Raji (cell line): ENCODE measurements around the gene TRABD2A.

Experiments
- POLR2A ChIP-seq: IDR thresholded peaks from 2 replicates; pipeline ENCODE4 v1.6.1; 2011; ENCODE audit warnings: low read depth, low read length, control low read depth; ENCODE audit not compliant: insufficient read depth

The TRABD2A gene

DNA sequence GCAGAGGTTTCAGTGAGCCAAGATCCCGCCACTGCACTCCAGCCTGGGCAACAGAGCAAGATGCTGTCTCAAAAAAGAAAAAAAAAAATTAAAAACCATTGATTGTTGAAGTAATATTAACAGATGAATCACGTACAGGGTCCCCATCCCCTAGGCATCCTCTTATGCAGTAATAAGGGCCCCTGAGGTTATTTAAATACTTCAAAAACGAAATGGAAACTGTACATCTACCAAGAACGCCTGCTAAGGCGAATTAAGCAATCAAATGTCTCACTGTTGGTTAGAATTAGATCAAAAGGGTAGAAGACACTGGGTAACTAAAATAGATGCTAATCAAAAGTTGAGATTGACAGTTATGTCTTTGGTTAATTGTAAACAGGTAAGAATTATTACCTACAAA, 7.5 kb downstream of the TRABD2A start:
- no peak for TF ChIP-seq POLR2A

DNA sequence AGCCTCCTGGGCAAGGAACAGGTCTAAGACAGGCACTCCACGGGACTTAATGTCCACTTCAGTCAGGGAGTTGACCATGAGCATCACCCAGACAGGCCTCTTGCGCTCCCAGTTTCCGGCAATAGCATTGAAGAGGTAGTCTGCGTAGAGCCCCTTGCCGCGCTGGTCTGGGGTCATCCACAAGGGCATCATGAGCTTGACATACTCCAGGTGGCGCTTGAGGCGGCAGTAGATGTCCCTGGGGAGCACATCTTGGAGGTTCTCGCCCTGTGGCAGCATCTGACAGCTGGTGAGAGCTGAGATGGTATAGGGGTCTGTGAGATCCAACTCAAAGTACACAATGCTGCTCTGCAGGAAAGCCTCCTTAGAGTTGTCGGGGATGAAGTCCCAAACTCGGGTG, 10.6 kb downstream of the TRABD2A start:
- TF ChIP-seq POLR2A, result no peak

DNA sequence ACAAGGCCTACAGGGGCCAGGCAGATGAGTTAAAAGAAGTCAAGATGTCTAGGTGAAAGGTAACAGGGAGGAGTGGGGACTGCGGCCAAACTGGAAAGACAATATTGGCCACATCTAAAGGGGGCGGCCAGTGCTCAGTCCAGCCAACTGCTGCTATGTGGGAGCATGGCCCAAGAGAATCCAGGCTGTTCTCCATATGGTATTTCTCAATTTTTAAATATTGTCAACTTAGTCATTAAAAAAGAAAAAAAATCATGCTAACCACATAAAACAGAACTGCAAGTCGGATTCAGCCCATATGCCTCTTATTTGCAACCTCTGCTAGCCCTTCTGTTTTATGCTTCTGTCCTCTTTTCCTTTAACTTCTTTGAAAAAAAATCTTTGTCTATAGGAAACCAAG, 14.8 kb downstream of the TRABD2A start:
- no peak for TF ChIP-seq POLR2A

DNA sequence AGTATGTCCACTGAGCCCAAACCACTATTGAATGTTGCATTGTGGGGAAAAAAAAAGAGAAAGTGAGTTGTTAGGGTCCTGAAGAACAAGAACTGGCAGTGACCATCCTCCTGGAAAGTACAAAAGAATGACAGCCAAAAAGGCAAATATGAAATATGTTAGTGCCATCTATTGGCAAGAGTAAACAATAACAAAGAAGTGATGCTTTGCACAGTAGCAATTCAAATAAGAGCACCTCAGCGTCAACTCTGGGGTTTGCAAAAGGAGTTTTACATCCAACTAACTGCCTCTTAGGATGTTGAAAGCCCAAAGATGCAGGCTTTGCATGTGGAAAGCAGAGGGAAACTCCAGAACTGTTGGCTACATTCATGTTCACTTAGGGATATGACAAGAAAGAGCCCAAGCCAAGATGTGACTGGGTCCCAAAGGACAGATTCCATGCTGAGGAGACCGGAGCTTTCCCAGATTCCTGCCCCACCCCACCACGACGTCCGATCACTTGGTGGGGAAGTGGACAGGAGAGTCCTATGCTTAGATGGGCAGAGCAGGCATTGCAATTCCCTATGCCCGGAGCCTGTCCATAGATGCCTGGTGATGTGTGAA, 15.6 kb downstream of the TRABD2A start:
- no peak for TF ChIP-seq POLR2A

DNA sequence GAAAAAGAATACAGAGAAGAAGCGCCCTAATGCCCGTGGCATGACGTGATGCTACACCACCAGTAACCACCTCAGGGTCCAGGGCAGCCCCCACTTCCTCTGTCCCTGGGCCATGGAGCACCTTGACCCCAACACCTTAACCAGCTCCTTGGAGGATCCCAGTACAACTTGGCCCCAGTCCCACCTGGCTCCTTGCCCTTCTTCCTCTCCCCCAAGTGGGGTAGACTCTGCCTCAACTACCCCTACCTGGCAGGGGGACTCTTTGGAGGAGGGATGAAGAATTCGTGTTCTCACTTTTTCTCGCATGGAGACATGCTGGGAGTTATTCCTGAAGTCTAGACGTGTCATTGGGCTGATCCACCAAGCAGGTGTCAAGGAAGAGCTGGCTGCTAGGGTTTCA, 18.9 kb downstream of the TRABD2A start:
- no peak for TF ChIP-seq POLR2A

DNA sequence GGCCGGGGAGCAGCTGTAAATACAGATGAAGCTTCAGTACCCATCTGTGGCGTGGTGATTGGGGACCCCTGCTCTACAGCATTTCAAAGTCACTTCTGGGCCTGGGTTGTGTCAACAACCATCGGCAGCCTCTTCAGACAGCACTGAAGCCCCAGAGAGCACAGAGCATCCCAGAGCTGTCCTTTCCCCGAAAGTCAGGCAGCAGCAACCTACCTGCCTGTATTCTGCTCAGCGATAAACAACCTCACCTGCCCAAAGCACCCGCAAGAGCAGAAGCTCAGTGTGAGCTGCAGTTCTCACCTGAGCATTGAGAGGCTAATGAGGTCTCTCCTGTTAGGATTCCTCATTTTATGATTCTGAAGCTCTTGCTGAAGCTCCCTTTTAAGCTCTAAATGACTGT, 19.3 kb downstream of the TRABD2A start:
- TF ChIP-seq POLR2A, result no peak

DNA sequence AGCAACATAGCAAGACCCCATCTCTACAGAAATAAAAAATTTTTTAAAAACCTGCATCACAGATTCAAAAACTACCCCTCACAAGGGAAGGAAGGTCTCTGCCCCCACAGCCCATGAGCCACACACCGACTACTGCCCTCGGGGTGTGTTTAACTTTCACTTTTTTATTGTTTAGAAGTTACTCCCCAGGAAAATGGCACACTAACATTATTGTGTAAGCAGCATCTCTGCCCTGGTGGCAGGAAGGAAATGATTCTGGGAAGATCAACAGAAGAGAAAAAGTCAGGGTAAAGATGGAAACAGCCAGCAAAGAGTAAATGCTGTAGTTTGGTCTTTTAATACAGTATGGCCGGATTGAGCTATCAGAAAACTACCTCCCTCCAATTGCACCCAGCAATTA, 21.9 kb downstream of the TRABD2A start:
- TF ChIP-seq POLR2A, result no peak

DNA sequence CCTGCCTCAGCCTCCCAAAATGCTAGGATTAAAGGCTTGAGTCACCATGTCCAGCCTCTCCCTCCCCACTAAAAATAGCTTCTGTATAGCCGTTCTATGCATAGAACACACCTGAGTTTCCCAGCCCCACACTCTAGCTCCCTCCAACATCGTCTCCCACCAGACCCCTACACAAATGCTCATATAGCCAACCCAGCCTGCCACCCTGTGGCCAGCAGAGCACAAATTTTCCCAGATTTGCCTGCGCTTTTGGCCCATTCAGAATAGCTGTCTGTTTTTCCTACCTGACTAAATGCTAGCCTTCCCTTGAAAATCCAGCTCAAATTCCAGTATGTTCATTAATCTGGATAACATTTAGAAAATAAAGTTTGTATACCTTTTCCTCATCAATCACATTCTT, 22.8 kb downstream of the TRABD2A start:
- TF ChIP-seq POLR2A, result no peak

DNA sequence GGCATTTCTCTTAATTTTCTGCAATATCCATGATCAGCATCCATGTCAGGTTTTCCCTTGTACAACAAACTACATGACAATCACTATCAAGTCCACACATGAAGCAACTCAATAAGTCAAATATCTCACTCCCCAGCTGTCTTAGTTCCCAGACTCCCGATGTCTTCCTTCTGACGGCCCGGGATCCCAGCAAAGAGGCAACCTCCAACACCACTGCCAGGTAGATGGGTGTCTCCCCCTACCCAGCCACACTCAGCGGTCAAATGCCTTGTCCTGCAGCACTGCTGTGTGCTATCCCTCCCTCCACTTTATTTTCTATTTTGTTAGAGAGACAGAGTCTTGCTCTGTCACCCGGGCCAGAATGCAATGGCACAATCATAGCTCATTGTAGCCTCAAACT, 23.3 kb downstream of the TRABD2A start:
- TF ChIP-seq POLR2A, result no peak

DNA sequence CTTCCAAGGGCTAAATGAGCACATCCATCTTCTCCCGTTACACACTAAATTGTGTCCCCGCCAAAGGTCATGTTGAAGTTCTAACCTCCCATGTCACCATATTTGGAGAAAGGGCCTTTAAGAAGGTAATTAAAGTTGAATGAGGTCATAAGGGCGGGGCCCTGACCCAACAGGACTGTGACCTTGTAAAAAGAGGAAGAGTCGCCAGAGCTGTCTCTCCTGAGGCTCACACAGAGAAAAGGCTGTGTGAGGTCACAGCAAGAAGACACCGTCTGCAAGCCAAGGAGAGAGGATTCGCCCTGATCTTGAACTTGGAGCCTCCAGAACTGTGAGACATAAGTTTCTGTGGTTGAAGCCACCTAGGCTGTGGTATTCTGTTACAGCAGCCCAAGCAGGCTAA, 24.1 kb downstream of the TRABD2A start:
- no peak for TF ChIP-seq POLR2A

DNA sequence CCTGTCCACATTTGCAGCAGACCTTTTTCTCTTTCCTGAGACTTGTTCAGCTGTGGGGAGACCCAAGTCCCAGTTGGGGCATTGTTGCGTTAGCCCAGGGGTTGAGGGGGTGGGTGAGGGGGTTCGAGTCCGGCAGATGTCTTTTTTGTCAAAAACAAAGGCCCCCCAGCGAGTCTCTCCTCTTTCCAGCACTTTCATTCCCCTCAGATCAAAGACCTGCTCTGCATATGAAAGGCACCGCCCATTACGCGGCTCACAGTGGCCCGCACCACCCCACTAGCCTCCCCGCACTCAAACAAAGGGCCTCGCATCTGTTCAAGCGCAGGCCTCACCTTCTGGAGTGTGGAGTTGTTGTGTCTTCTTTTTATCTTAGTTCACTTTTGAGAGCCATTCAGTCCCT, 25.2 kb downstream of the TRABD2A start:
- no peak for TF ChIP-seq POLR2A

DNA sequence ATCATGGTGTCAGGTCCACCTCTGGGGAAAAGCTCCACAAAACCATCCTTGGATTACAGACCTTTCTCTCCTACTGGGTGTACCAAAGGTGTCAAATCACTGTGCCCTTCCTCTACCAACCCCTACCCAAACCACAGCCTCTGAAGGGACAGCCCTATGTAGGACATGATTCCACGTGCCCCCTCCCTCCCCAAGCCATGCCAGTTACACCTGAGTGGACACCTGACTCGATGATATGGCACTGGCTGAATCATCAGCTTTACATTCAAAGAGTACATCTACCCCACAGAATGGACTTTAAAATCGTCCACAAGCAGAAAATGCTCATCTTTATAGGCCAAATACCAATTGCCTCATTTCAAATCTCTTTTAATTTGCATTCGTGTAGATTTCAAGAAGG, 26.0 kb downstream of the TRABD2A start:
- no peak for TF ChIP-seq POLR2A

DNA sequence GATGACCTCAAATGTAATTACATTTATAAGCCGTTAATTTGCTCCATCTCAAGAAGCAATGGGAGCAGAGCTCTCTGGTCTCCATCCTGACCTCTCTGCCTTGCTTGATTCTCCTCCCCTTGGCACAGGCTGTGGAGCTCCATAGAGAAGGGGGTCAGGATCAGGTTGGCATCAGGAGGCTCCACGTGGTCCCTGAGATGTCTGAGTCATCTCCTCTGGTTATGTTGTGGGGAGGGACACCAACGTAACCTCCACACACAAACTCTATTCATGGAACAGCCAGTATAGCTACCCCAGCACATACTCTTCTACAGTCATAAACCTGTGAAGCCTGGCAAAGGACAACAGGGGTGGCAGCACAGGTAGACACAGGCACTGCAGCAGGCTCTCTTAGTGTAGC, 29.0 kb downstream of the TRABD2A start:
- TF ChIP-seq POLR2A, result no peak

DNA sequence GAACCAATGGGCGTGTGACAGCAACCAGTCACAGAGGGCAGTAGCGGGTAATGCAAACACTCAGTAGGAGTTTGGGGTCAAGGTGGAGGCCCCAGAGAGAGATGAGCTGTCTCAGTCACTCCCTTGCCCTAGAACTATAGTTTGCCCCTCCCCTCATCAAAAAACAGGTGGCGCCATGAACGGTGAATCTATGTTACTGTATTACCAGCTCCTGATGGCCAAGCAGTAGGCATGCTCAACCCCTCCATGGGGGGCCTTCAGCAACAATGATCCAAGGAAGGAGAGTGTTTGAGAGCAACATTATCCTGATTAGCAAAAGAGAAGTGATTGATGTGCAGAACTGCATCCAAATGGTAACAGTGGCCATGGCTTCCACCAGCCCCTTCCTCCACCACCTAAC, 30.4 kb downstream of the TRABD2A start:
- no peak for TF ChIP-seq POLR2A

DNA sequence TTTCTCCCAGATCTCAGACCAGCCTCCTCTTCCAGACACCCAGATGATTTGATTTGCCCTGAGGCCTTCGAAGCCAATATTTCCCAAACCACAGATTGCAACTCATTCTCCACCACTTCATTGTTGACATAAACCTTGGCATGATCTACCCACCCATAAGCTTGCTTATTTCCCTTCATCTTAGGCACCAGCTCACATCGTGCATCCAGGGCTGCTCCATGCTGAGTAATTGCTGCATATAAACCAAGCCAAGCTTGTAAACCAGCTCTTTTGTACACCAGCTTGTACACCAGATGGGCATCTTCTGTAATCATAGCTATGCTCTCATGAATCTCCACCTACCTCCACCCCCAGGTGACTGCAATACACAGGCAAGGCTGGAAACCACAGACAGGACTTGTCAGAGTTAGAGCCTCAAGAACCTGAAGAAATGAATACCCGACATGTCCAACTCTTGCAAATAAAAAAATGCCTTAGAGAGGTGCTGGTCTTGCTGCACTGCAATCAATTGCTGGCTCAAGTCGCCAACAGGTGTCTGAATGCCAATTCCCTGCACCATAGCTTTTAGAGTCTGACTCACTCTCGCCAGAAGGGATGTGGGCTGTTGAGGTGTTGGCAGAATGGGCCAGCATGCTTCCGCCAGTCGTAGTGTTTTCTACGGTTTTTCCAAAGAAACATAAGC, 31.5 kb downstream of the TRABD2A start:
- no peak for TF ChIP-seq POLR2A

DNA sequence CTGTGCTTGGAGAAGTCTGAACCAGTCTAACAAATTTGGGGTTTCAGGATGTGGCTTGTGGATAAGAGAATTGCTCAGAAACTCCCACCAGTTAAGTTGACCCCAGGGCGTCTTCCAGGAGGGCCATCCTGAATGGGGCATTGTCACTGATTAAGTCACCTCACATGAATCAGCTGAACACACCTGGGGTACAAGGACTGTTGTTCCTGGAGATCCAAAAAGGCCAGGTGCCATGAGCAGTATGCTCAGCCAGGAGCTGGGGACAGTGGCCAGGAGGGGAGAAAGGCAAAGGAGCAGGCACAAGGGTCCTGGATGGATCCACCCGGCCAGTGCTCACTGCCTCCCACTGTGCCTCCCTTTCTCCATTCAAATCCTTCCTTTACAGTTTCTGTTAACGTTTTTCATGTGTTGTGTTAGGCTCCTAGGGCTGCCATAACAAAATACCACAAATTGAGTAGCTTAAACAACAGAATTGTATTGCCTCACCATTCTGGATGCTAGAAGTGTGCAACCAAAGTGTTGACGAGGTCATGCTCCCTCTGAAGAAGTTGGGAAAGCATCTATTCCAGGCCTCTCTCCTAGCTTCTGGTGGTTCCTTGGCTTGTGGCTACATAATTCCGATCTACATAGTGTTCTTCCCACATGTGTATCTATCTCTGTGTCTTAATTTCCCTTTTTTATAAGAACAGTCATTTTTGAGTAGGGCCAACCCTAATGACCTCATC, 33.4 kb downstream of the TRABD2A start:
- no peak for TF ChIP-seq POLR2A
